NCI-H460 (cell line): ENCODE data around the gene SLX4. TPM values are rescaled to one million over a fixed set of nuclear protein-coding genes. Genes with fewer than 3 reads are reported as not detected.

ENCODE experiments used
- DNase-seq: peaks from one replicate; pipeline ENCODE4 v3.0.0-alpha.2; 2016; ENCODE audit warnings: low read depth; ENCODE audit errors: extremely low read depth
- total RNA-seq: library from RNA; depleted of rRNA; stranded (reverse); fragments of >200 nt; shearing (Covaris generic); gene quantifications from 2 replicates; pipeline ENCODE4 v1.2.3, GENCODE V29; 2014

SLX4 gene
- total RNA-seq, 1 experiment from 2014 or later: 6.6 TPM

- DNase-seq: no peak
These were observed 27.0 kb downstream of the SLX4 start for GRCh38 chr16:3584412-3584811.

- no peak for DNase-seq
These were observed 27.9 kb downstream of the SLX4 start for GRCh38 chr16:3583303-3584038.

GRCh38 chr16:3582276-3583165 is 28.9 kb downstream of the SLX4 start:
- no peak for DNase-seq

GRCh38 chr16:3581392-3581791 is 30.0 kb downstream of the SLX4 start:
- DNase-seq: no peak

GRCh38 chr16:3580686-3581085 is 30.7 kb downstream of the SLX4 start:
- DNase-seq: no peak

- DNase-seq: no peak
These were observed 31.2 kb downstream of the SLX4 start for GRCh38 chr16:3580251-3580651.

- DNase-seq: no peak
These were observed 31.6 kb downstream of the SLX4 start for GRCh38 chr16:3579776-3580175.

GRCh38 chr16:3578610-3579551 is 32.5 kb downstream of the SLX4 start:
- no peak for DNase-seq

- DNase-seq: no peak
These were observed 33.3 kb downstream of the SLX4 start for GRCh38 chr16:3578121-3578520.

- no peak for DNase-seq
These were observed 34.1 kb downstream of the SLX4 start, which contains the start of gene NLRC3 for GRCh38 chr16:3577302-3577752. TSS of gene NLRC3 (minus strand) at chr16:3577403. CDS start at chr16:3565036, 12,367 bp downstream.

GRCh38 chr16:3576211-3576610 is 35.2 kb downstream of the SLX4 start:
- no peak for DNase-seq

GRCh38 chr16:3575491-3575890 is 35.9 kb downstream of the SLX4 start:
- DNase-seq: no peak

GRCh38 chr16:3574195-3574594 is 37.2 kb downstream of the SLX4 start:
- DNase-seq: no peak

- no peak for DNase-seq
These were observed 38.1 kb downstream of the SLX4 start for GRCh38 chr16:3573146-3573815.

- no peak for DNase-seq
These were observed 40.9 kb downstream of the SLX4 start for GRCh38 chr16:3570420-3571062.

- no peak for DNase-seq
These were observed 41.6 kb downstream of the SLX4 start for GRCh38 chr16:3569851-3570250.

GRCh38 chr16:3566990-3567389 is 44.4 kb downstream of the SLX4 start:
- no peak for DNase-seq

- DNase-seq: no peak
These were observed 46.6 kb downstream of the SLX4 start for GRCh38 chr16:3564889-3565141.

GRCh38 chr16:3564130-3564888 is 47.1 kb downstream of the SLX4 start:
- no peak for DNase-seq
